GM20000 (cell line): ENCODE results near the gene GCC2.

Source experiments
- DNase-seq: peaks from one replicate; pipeline ENCODE4 v3.0.0; 2012; ENCODE audit warnings: low spot score
- CTCF ChIP-seq: IDR thresholded peaks from 2 replicates; pipeline ENCODE4 v1.5.1; 2012; ENCODE audit warnings: mild to moderate bottlenecking, control low read depth; ENCODE audit errors: extremely low read depth, missing control alignments

The GCC2 gene

DNA sequence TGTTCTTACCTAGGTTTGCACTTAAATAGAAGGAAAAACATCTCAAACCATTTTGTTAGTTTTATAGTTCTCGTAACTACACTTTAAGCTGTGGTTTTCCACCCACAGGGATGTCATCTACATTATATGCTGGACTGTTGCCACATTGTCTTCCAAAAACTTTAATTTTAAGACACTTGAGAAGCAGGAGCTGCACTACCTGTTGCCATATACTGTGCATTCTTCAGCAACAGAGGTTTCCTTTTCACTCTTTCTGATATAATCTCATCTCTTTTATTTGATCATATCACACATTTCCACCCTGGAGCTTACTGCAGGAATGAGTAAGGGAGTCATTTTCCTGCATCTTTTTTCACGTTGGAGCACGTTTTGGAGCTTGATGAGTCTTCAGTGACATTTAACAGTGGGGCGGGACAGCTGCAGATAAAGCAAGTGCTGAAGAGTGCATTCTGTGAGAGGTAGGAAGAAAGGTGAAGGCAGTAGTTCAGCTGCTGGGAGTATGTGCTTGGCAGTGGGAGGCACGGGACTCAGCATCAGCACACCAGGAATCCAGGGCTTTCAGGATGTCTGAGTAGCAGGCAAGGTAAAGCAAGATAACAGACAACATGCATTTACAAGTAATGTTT lies 89.1 kb downstream of the GCC2 start:
- TF ChIP-seq CTCF = no peak
- no peak for DNase-seq

GRCh38 chr2:108541451-108541850 lies 92.4 kb downstream of the GCC2 start:
- no peak for TF ChIP-seq CTCF

DNA sequence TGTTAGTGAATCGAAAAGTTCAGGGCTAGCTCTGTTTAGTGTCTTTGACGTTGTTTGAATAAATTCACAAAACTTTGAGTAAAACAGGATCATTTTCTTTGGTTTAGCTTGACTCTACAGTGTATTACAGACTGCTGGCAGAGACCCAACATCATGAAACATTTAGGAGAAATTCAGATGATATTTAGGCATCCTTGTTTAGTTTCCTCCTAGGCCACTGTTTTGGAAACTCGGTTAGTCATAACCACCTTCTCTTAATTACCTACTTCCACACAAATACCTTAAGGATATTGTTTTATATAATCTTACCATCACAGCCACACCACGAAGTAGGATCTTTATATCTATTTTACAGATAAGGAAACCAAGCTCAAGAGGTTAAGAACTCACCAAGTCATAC lies 93.1 kb downstream of the GCC2 start:
- no peak for DNase-seq
- no peak for TF ChIP-seq CTCF

More at GRCh38 chr2:108541451-108541850, 92.4 kb downstream of the GCC2 start:
- no peak for DNase-seq

GRCh38 chr2:108547606-108548005 lies 98.6 kb downstream of the GCC2 start:
- TF ChIP-seq CTCF = no peak
- no peak for DNase-seq

- no peak for DNase-seq
- no peak for TF ChIP-seq CTCF
Measured at GRCh38 chr2:108548208-108549003, 99.4 kb downstream of the GCC2 start.

DNA sequence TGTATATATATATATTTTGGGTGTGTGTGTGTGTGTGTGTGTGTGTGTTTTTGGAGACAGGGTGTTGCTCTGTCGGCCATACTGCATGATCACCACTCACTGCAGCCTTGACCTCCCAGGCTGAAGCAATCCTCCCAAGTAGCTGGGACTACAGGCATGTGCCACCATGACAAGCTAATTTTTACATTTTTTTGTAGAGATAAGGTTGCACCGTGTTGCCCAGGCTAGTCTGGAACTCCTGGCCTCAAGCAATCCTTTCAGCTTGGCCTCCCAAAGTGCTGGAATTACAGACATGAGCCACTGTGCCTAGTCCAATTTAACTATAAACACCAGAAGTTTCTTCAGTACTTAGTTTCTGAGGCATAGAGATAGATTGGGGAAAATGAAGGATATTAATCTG lies 103.6 kb downstream of the GCC2 start:
- TF ChIP-seq CTCF = no peak
- DNase-seq = no peak

GRCh38 chr2:108553209-108553919 lies 104.4 kb downstream of the GCC2 start:
- no peak for TF ChIP-seq CTCF
- DNase-seq = no peak
